MM.1S (cell line): Measurements from ENCODE around the gene RHBDL1.

ENCODE experiments used
- DNase-seq: peaks from one replicate; pipeline ENCODE4 v3.0.0-alpha.2; 2015
- H2AFZ ChIP-seq: fragments of 300-600 bp; sonication (generic); 2 replicates; pipeline ENCODE4 v1.6.0; 2016; ENCODE audit warnings: antibody characterized with exemption, low read length
- H3F3A ChIP-seq: fragments of 300-600 bp; sonication (generic); 2 replicates; pipeline ENCODE4 v1.6.1; 2016; ENCODE audit warnings: mild to moderate bottlenecking, antibody characterized with exemption, low read length, moderate library complexity, mixed read lengths; ENCODE audit not compliant: insufficient read depth
- H3K27ac ChIP-seq: fragments of 300-600 bp; sonication (generic); 2 replicates; pipeline ENCODE4 v1.5.1; 2016; ENCODE audit warnings: mild to moderate bottlenecking, low read length
- H3K27me3 ChIP-seq: fragments of 300-600 bp; sonication (generic); replicated peaks from 2 replicates; pipeline ENCODE4 v1.6.0; 2016; ENCODE audit warnings: low read length; ENCODE audit not compliant: insufficient read depth
- H3K36me3 ChIP-seq: fragments of 300-600 bp; sonication (generic); replicated peaks from 2 replicates; pipeline ENCODE4 v1.6.1; 2016; ENCODE audit warnings: mild to moderate bottlenecking, low read length, mixed read lengths; ENCODE audit not compliant: insufficient read depth
- H3K4me1 ChIP-seq: fragments of 300-600 bp; sonication (generic); 2 replicates; pipeline ENCODE4 v1.6.1; 2016; ENCODE audit warnings: low read length, mixed read lengths
- H3K4me2 ChIP-seq: fragments of 300-600 bp; sonication (generic); 2 replicates; pipeline ENCODE4 v1.6.0; 2016; ENCODE audit warnings: low read depth, low read length
- H3K4me3 ChIP-seq: fragments of 300-600 bp; sonication (generic); 2 replicates; pipeline ENCODE4 v1.5.1; 2016; ENCODE audit warnings: low read length, mixed read lengths
- H3K79me2 ChIP-seq: fragments of 300-600 bp; sonication (generic); 2 replicates; pipeline ENCODE4 v1.6.1; 2016; ENCODE audit warnings: mixed run types, low read length, mixed read lengths
- H3K9ac ChIP-seq: fragments of 300-600 bp; sonication (generic); 2 replicates; pipeline ENCODE4 v1.6.1; 2016; ENCODE audit warnings: low read length, mixed read lengths
- H3K9me2 ChIP-seq: fragments of 300-600 bp; sonication (generic); replicated peaks from 2 replicates; pipeline ENCODE4 v1.6.1; 2016; ENCODE audit warnings: mild to moderate bottlenecking, low read length, mixed read lengths; ENCODE audit not compliant: insufficient read depth
- H3K9me3 ChIP-seq: fragments of 300-600 bp; sonication (generic); replicated peaks from 2 replicates; pipeline ENCODE4 v1.6.1; 2016; ENCODE audit warnings: mild to moderate bottlenecking, low read length, mixed read lengths; ENCODE audit not compliant: insufficient read depth
- H4K20me1 ChIP-seq: fragments of 300-600 bp; sonication (generic); 2 replicates; pipeline ENCODE4 v1.6.1; 2016; ENCODE audit warnings: mild to moderate bottlenecking, low read length, moderate library complexity, mixed read lengths; ENCODE audit not compliant: insufficient read depth
- EZH2 ChIP-seq: fragments of 300-600 bp; sonication (generic); optimal IDR thresholded peaks from 2 replicates; pipeline ENCODE3; 2017; ENCODE audit warnings: low read depth, mild to moderate bottlenecking, antibody characterized with exemption, low read length, mixed read lengths
- EZH2phosphoT487 ChIP-seq: fragments of 300-600 bp; sonication (generic); IDR thresholded peaks from 2 replicates; pipeline ENCODE4 v1.6.1; 2018; ENCODE audit warnings: antibody characterized with exemption, low read length
- TF ChIP-seq, protein P1 (sequence below): fragments of 300-600 bp; sonication (generic); IDR thresholded peaks from 2 replicates; pipeline ENCODE4 v1.5.1; 2016; ENCODE audit warnings: antibody characterized with exemption, low read length, mixed read lengths

Gene RHBDL1

DNA sequence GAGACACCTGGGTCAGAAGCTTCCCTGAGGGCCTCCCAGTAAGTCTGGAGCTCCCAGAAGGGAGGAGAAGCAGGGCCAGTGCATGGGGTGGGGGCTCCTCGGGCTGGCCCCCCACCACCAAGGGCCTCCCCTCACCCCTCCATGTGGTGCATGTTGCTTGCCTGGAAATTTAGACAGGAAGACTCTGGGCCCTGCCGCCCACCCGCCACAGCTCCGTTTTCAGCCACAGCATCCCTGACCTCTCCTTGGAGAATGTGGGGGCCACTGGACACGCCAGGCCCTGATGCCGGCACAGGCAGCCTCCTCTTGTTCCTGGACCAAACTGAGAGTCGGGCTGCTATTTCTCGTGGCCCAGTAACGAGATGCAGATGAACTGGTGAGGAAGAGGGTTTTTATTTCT is 36.6 kb upstream of the RHBDL1 start:
- H3K4me2 ChIP-seq, result no peak overlapping the region

DNA sequence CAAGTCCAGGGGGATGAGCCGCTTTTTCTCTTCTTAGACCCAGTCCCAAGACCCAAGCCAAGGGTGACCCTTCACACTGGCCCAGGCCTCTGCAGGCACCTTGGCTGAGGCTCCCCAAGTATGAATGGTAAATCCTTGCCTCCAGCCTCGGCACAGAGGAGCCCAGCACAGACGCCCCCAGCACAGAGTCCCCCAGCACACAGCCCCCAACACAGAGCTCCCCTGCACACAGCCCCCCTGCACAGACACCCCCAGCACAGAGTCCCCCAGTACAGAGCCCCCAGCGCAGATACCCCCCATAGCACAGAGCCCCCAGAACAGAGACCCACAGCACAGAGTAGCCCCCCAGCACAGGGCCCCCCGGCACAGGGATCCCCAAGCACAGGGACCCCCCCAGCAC is 34.9 kb upstream of the RHBDL1 start:
- Histone ChIP-seq H3K4me3 (0 out of 2 replicates have a peak overlapping the region, but pooled peaks have one; percentile 96), H3K4me1 (0 out of 2 replicates have a peak, but pooled peaks cover 11% of the 10 kb centered on the region), H3K9ac (peak overlapping the region; percentile 95), H3F3A (peaks cover 17% of the 10 kb centered on the region), H3K4me2 (peak overlapping the region; percentile 75; the same call in 1 of the 2 replicates), H3K27me3 (no peaks in the 10 kb centered on the region), H3K27ac (no peak overlapping the region), H3K9me3 (no peaks in the 10 kb centered on the region), H3K79me2 (peaks cover 48% of the 10 kb centered on the region), H3K36me3 (no peaks in the 10 kb centered on the region), H3K9me2 (no peaks in the 10 kb centered on the region), H4K20me1 (no peaks in the 10 kb centered on the region), H2AFZ (no peak overlapping the region)
- no peak for TF ChIP-seq EZH2phosphoT487
- TF ChIP-seq EZH2, result no peak
- TF ChIP-seq, protein P1, sequence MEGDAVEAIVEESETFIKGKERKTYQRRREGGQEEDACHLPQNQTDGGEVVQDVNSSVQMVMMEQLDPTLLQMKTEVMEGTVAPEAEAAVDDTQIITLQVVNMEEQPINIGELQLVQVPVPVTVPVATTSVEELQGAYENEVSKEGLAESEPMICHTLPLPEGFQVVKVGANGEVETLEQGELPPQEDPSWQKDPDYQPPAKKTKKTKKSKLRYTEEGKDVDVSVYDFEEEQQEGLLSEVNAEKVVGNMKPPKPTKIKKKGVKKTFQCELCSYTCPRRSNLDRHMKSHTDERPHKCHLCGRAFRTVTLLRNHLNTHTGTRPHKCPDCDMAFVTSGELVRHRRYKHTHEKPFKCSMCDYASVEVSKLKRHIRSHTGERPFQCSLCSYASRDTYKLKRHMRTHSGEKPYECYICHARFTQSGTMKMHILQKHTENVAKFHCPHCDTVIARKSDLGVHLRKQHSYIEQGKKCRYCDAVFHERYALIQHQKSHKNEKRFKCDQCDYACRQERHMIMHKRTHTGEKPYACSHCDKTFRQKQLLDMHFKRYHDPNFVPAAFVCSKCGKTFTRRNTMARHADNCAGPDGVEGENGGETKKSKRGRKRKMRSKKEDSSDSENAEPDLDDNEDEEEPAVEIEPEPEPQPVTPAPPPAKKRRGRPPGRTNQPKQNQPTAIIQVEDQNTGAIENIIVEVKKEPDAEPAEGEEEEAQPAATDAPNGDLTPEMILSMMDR, result no peak
- DNase-seq, result no peak

More for the DNA sequence above, 36.6 kb upstream of the RHBDL1 start:
- Histone ChIP-seq H3K79me2 (peaks cover 43% of the 10 kb centered on the region), H3K9me2 (no peaks in the 10 kb centered on the region), H3K27ac (no peak overlapping the region), H3K4me3 (no peak overlapping the region), H2AFZ (no peak overlapping the region), H3K9ac (no peak overlapping the region), H3F3A (peaks cover 17% of the 10 kb centered on the region), H3K4me1 (0 out of 2 replicates have a peak, but pooled peaks cover 14% of the 10 kb centered on the region), H4K20me1 (no peaks in the 10 kb centered on the region), H3K36me3 (no peaks in the 10 kb centered on the region), H3K27me3 (no peaks in the 10 kb centered on the region), H3K9me3 (no peaks in the 10 kb centered on the region)
- no peak for DNase-seq
- TF ChIP-seq EZH2, result no peak

DNA sequence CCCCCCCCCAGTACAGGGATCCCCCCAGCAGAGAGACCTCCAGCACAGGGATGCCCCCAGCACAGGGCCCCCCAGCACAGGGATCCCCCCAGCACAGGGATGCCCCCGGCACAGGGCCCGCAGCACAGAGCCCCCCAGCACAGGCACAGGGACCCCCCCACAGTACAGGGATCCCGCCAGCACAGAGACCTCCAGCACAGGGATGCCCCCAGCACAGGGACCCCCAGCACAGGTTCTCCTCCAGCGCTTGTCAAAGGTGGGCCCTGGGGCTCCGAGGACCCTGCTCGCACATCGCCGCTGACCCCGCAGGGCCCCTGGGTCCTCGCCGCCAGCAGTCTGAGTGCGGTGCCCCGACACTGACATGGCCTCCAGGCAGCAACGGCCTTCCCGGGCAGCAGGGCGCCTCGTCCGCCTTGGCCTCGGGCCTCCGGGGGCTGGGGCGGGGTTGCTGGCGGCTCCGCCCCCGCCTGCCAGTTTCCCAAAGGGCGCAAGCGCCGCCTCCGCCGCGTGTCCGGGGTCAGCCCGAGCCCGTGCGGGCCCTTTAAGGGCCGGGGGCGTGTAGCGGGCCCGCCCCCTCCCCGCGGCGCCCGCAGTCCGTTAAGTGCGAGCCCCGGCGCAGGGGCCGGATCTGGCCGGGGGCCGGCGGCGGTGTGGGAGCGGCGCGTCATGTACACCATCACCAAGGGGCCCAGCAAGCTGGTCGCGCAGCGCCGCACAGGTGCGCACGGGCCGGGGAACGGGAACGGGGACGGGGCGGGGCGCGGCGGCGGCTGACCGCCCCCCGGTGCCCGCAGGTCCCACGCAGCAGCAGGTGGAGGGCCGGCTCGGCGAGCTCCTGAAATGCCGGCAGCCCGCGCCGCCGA is 33.9 kb upstream of the RHBDL1 start, which contains the start of gene MCRIP2:
Gene MCRIP2, plus strand, starts transcription at position 503 of the 863 bp plus-strand sequence. Its CDS starts 164 bp downstream, at position 667.
- peak within 1 kb of the TSS; percentile 47 for H2AFZ ChIP-seq
- H3K27me3 ChIP-seq, result no peaks in the 10 kb centered on the region
- peak within 1 kb of the TSS; percentile 95 for H3K9ac ChIP-seq
- peak within 1 kb of the TSS; percentile 96 for H3K4me3 ChIP-seq
- H3K27ac ChIP-seq, result peak within 1 kb of the TSS; percentile 71; the same call in 1 of the 2 replicates
- no peaks in the 10 kb centered on the region for H4K20me1 ChIP-seq
- peaks cover 53% of the 10 kb centered on the region for H3K79me2 ChIP-seq
- DNase-seq, result peak; percentile 91
- H3K36me3 ChIP-seq, result no peaks in the 10 kb centered on the region
- H3K4me2 ChIP-seq, result peak within 1 kb of the TSS; percentile 99
- H3F3A ChIP-seq, result peaks cover 14% of the 10 kb centered on the region
- H3K4me1 ChIP-seq, result 0 out of 2 replicates have a peak, but pooled peaks cover 11% of the 10 kb centered on the region
- H3K9me3 ChIP-seq, result no peaks in the 10 kb centered on the region
- H3K9me2 ChIP-seq, result no peaks in the 10 kb centered on the region
- TF ChIP-seq, protein P1, result no peak
- TF ChIP-seq EZH2phosphoT487 (no peak), EZH2 (no peak)
